Measurements from ENCODE around the gene HIRA. TPM values are rescaled to one million over a fixed set of nuclear protein-coding genes. Genes with fewer than 3 reads are reported as not detected.

HIRA gene
- total and polyA plus RNA-seq, 9 of the 15 experiments (the other 6 are each of a cell fraction or from before 2014, with no cell fraction given): 0.96 to 132 (median 58.4) TPM

GRCh38 chr22:19397734-19398104, 33.8 kb downstream of the HIRA start (continued):
- no peak for TF ChIP-seq THRA (IDR thresholded peaks at IDR 0.05)
- TF ChIP-seq NFXL1 (CRISPR knock-in tag; IDR thresholded peaks at IDR 0.05): peak; percentile 6; the same call in 1 of the 2 replicates
- TF ChIP-seq UBTF (IDR thresholded peaks at IDR 0.05; ENCODE audit: borderline replicate concordance in 1 of 2, low read depth in 2 of 2, low read length in 2 of 2): no peak
- no peak for TF ChIP-seq NELFE (IDR thresholded peaks at IDR 0.05; ENCODE audit: insufficient read depth, insufficient read length)
- TF ChIP-seq ZNF444 (CRISPR knock-in tag; IDR thresholded peaks at IDR 0.05): no peak
- TF ChIP-seq BRD4 (IDR thresholded peaks at IDR 0.05): peak; percentile 10; the same call in 1 of the 2 replicates
- 0 out of 2 replicates have a peak, but pooled peaks have one; percentile 46 for TF ChIP-seq ZNF586 (CRISPR knock-in tag; conservative IDR thresholded peaks at IDR 0.05)
- TF ChIP-seq NR4A1 (CRISPR knock-in tag; IDR thresholded peaks at IDR 0.05): 0 out of 2 replicates have a peak, but pooled peaks have one; percentile 47
- TF ChIP-seq NR4A1 (tag; IDR thresholded peaks at IDR 0.05): no peak
- TF ChIP-seq ERF (CRISPR knock-in tag; IDR thresholded peaks at IDR 0.05): 0 out of 2 replicates have a peak, but pooled peaks have one; percentile 9
- TF ChIP-seq ZNF699 (CRISPR knock-in tag; IDR thresholded peaks at IDR 0.05; ENCODE audit: insufficient replicate concordance): peak; percentile 51
- TF ChIP-seq CAMTA2 (CRISPR knock-in tag; conservative IDR thresholded peaks at IDR 0.05): no peak
- TF ChIP-seq ZBTB11 (CRISPR knock-in tag; IDR thresholded peaks at IDR 0.05): peak in 1 of 3 experiments; percentile 51; a peak in 2 of 6 replicates
- TF ChIP-seq TCF15 (CRISPR knock-in tag; IDR thresholded peaks at IDR 0.05): 0 out of 2 replicates have a peak, but pooled peaks have one; percentile 8
- TF ChIP-seq HSF4 (CRISPR knock-in tag; IDR thresholded peaks at IDR 0.05; ENCODE audit: borderline replicate concordance): 0 out of 2 replicates have a peak, but pooled peaks have one; percentile 6
- 0 out of 2 replicates have a peak, but pooled peaks have one; percentile 20 for TF ChIP-seq HMBOX1 (IDR thresholded peaks at IDR 0.05)
